ENCODE measurements around the gene LCN6. TPM values are rescaled to one million over a fixed set of nuclear protein-coding genes. Genes with fewer than 3 reads are reported as not detected.

LCN6 gene
- total and polyA plus RNA-seq, 9 of the 15 experiments (the other 6 are each of a cell fraction or from before 2014, with no cell fraction given): 0.10 to 0.45 (median 0.37) TPM; not detected in 5

DNA sequence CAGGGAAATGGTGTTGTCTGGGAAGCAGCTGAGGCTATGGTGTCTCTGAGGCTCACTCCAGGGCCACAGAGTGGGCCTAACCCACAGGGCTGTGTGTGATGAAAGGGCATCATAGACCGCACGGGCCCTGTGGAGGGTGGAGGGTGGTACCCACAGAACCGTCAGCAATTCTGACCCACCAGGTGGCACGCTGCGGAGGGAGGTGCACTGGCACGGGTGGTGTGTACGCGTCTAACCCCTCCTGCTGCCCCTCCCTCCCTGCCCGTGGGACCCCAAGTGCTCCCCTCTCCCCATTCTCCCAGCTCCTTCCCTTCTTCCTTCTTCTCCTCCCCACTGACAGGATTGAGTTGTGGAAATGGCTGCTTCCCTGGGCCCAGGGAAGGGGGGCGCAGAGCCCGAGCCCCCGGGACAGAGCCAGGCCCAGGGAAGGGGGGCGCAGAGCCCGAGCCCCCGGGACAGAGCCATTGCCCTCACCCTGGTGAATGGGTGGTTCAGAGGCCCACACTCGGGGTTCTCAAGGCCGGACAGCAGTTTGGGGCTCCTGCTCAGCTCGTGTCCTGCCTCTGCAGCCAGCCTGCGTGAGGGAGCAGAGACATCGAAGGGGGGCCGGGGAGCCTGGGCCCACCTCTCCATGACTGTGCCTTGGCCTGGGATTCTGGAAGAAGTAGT is 12.4 kb downstream of the LCN6 start (continued):
- TF ChIP-seq, protein P1, sequence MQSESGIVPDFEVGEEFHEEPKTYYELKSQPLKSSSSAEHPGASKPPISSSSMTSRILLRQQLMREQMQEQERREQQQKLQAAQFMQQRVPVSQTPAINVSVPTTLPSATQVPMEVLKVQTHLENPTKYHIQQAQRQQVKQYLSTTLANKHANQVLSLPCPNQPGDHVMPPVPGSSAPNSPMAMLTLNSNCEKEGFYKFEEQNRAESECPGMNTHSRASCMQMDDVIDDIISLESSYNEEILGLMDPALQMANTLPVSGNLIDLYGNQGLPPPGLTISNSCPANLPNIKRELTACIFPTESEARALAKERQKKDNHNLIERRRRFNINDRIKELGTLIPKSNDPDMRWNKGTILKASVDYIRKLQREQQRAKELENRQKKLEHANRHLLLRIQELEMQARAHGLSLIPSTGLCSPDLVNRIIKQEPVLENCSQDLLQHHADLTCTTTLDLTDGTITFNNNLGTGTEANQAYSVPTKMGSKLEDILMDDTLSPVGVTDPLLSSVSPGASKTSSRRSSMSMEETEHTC (IDR thresholded peaks at IDR 0.05): no peak
- TF ChIP-seq IRF2 (CRISPR knock-in tag; IDR thresholded peaks at IDR 0.05) (no peak), ARID2 (IDR thresholded peaks at IDR 0.05) (no peak), ILK (tag; IDR thresholded peaks at IDR 0.05; ENCODE audit: borderline replicate concordance, low read depth) (no peak), MCM7 (IDR thresholded peaks at IDR 0.05) (no peak), POLR2H (tag; IDR thresholded peaks at IDR 0.05; ENCODE audit: low read depth) (no peak), DEAF1 (CRISPR knock-in tag; IDR thresholded peaks at IDR 0.05) (no peak), ZBTB34 (CRISPR knock-in tag; IDR thresholded peaks at IDR 0.05) (no peak), NCOA6 (IDR thresholded peaks at IDR 0.05) (no peak), CBX2 (IDR thresholded peaks at IDR 0.05; ENCODE audit: insufficient read depth, low read length, poor library complexity, severe bottlenecking) (no peak), SUPT5H (IDR thresholded peaks at IDR 0.05) (no peak), ZBTB7A (IDR thresholded peaks at IDR 0.05; ENCODE audit: borderline replicate concordance, control insufficient read depth, low read depth, low read length) (no peak)

Measured in K562 (cell line).